HG02623 (cell line): Measurements from ENCODE around the gene TMTC2.

Experiments
- ATAC-seq: cut with Tn5 transposase; IDR thresholded peaks from one replicate; pipeline ENCODE4 v1.9.1; 2021; ENCODE audit warnings: moderate library complexity; ENCODE audit not compliant: unreplicated experiment

TMTC2 gene

DNA sequence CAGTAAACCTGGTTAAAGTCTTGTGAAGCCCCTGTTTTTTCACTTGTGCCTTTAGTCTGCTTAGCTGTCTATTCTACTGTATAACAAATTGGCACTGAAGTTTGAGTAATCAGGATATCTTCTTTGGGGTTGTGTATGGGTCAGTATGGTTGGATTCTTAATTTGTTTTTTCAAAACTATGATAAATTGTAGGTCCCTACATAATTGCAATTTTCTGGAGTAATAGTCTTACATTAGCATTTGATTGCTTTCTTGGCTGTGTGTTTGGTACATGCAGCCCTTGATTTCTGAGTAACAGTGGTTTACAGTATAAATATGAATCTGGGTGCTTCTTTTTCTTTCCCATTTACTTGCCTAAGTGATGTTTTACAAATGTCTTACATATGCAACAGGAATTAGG is 186.6 kb downstream of the TMTC2 start:
- ATAC-seq, result no peak

DNA sequence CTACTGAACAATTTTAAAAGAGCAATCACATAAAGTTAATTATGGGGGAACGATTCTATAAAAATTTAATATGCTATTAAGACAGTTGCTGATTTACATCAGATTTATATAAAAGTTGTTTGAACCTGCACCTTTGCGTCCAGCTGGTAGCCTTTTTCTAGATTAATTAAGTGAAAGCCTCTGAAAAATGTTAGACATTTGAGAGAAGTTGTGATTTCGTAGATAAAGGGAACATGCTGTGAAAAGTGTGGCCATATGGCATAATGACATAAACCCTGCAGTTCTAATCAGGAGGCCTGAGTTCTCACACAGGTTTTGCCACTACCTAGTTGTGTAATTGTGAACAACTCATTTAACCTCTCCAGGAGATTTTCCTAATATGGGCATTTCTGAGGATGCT is 187.2 kb downstream of the TMTC2 start:
- no peak for ATAC-seq

GRCh38 chr12:82874945-82875344 is 188.2 kb downstream of the TMTC2 start:
- ATAC-seq, result no peak

DNA sequence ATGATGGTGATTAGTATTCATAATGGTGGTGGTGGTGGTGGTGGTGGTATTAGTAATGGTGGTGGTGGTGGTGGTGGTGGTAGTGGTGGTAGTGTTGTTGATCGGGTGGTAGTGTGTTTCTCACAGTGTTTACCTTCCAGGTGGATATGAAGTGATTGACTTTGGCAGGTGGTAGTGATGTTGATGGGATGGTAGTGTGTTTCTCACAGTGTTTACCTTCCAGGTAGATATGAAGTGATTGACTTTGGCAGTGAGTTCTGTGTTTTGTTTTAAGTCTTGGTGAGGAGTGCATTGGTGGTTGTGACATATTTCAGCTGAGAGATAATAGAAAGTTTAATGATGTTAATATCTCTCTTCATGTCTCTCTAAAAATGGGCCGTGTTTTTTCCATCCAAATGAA is 189.4 kb downstream of the TMTC2 start:
- ATAC-seq, result no peak

DNA sequence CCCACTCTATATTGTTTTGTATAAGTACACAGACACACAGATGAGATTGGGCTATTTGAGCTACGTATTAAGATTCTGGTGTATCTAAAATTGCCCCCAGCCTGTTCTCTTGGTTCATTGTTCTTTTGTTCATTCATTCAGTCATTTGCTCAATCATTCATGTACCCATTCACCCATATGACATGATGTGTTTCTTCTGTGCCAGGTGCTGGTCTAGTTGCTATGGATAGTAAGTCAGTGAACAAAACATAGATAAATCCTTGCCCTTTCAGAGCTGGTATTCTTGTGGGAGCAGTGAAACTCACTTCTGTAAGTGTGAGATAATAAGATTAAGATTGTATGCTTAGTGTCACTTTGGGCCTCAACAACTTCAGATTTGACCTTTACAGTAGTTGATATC is 191.3 kb downstream of the TMTC2 start:
- ATAC-seq, result no peak

- no peak for ATAC-seq
These were observed 193.8 kb downstream of the TMTC2 start for GRCh38 chr12:82880442-82880901.

DNA sequence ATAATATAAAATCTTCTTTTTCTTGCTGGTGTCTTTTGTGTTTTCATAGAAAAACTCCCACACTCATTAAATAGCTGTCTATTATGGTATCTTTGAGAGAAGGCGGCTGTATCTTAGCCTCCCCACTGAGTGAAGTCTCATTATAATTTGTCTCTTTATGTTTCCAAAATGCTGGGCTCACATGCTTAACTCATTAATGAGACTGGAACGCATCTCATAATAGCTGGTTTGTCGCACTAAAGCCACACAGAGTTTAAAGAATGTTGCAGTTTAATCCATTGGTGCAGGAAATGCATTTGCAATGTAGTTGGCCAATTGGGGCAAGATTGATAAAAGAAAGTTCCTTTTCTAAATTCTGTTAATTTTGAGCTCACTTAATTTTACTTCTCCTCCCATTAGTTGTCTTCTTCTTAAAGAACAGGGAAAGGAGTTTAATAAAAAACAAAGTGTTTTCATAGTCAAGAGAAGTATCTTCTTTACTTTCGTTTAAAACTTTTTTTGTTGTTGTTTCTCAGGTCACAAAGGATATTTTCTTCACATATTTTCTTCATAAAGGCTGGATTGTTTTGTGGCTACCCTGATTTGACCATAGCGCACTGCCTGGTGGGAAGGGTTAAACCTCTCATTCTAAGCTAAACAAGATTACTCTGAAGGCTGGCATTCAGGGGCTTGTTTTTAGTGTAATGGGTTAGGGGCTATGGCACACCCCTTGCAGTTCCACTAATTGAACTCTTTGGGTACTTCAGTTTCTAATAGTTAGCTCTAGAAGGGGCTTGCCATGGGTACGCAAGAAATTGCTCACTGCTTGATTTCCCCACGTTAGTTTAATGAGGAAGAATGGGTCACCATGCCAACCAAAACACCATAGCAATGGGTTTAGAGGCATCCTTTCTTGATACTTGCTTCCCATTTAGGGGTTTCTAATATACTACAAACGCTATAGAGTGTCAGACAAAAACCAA is 197.0 kb downstream of the TMTC2 start:
- no peak for ATAC-seq

DNA sequence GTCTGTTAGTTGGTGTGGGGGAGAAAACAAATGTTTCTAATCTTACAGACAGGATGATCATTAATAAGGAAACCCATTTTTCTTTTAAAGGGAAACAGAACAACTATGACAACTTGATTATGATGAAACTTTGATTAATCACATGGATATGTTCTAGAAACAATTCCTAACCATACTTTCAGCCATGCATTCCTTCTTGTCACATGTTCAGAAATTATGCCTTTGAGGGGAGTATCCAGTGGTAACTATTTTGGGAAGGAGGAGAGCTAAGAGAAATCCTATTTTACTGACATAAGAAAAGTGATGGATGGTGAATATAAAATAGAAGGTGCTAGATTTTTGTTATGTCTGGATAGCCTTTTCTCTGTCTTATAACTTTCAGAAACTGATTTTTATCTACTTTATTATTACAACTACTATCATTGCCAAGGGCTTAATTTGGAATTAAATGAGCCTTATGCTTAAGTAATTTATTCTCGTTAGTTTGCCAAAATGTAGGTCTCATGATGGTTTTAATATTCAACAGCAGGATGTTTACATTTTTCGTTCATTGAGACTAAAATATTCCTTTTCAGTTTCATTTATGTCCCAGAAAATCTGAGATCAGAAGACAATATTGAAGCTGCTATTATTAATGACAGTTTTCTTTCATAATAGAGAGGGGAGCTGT is 200.1 kb downstream of the TMTC2 start:
- no peak for ATAC-seq

- no peak for ATAC-seq
These were observed 207.2 kb downstream of the TMTC2 start for GRCh38 chr12:82893896-82894295.

DNA sequence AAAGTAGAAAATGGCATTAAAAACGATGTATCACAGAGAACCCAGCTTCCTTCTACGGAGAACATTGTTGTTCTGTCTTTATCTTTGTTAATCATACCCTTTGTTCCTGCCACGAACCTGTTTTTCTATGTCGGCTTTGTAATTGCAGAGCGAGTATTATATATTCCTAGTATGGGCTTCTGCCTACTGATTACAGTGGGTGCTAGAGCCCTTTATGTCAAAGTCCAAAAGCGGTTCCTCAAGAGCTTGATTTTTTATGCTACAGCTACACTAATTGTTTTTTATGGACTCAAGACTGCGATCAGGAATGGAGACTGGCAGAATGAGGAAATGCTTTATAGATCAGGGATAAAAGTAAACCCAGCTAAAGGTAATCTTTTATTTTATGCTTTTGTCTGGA is 209.6 kb downstream of the TMTC2 start:
- ATAC-seq, result no peak

GRCh38 chr12:82896979-82897378 is 210.3 kb downstream of the TMTC2 start:
- no peak for ATAC-seq

DNA sequence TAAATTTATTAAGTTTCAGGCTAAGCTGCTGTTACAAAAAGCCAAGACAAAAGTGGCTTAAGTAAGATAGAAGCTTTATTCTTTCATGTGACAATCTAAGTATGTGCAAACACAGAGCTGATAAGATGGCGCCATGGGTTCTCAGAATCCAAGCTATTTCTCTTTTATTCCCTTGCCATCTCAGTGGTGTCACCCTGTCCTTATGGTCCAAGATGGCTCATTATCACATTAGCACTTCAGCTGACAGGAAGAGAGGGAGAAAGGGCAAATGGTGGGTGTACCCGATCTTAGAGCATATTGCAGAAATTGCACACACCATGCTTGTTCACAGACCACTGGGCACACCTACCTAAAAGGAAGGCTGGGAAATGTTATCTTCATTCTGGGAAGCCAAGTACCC is 211.7 kb downstream of the TMTC2 start:
- no peak for ATAC-seq

DNA sequence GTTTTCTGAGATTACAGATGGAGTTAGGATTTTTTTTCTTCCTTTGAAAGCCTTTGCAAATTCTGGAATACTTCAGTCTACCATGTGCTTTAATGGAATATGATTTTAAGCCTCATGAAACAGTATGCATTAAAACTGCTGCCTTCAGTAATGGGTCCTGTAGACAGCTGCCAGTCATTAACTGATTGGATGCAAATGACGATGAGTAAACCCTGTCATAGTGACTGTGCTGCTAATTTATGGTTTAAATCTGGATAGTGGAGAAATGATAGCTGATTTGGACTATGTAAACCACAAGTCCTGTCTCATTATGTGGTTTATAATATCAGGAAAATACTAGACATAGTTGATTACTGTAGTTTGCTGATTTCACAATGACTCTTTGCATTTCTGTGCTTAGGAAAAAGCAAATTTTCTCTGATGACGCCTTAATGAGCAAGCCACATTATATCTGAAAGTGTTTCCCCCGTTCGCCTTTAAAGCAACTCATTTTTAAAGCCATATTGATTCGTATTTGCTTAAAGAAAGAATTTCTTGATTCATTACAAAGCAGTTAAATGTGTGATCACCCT is 217.6 kb downstream of the TMTC2 start:
- no peak for ATAC-seq

DNA sequence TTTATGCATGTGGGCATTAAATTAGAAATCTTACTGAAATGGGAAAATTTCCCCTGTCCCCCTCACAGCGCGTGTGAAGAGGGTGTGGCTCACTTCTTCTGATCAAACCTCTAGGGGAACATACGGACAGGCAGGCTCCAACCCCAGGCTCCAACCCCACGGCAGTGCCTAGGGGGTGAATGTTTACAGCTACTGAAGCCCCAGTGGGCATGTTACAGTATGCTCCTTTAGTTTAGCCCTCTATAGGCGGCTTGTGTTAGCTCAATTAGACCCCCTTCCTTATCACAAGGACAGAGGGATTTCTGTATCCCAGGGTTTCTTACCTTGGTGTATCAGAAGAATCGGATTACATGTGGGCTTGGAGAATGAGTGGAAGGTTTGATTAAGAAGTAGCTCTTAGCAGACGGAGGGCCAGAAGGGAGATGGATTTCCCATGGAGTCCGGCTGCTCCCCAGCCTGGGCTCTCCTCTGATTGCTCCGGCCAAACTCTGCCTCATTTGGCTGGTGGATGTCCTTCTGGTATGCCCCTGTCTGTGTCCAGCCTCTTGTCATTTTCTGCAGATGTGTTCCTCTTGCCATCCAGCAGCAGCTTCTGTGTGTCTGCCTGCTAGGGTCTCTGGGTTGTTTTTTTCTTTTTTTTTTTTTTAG is 223.7 kb downstream of the TMTC2 start:
- no peak for ATAC-seq

- ATAC-seq, result no peak
These were observed 225.7 kb downstream of the TMTC2 start for GRCh38 chr12:82912406-82912805.

DNA sequence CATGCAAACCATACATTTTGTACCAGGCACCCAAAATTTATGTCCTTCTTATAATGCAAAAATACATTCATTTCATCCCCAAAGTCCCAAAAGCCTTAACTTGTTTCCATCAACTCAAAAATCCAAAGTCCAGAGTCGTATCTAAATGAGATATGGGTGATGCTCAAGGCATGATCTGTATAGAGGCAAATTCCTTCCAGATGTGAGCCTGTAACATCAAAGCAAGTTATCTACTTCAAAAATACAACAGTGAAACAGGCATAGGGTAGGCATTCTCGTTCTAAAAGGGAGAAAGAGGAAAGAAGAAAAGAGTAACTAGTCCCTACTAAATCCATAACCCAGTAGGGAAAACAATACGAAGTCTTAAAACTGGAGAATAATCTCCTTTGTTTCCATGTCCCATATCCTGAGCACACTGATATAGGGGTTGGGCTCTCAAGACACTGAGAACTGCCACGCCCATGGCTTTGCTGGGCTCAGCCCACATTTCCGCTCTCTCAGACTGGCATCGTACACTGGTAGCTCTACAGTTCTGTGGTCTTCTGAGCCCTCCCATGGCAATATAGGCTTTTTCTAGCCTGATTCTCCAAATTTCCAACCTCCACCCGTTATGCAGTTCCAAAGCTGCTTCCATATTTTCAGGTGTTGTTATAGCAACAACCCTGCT is 232.8 kb downstream of the TMTC2 start:
- ATAC-seq, result no peak

- no peak for ATAC-seq
These were observed 237.2 kb downstream of the TMTC2 start for GRCh38 chr12:82923935-82924334.

DNA sequence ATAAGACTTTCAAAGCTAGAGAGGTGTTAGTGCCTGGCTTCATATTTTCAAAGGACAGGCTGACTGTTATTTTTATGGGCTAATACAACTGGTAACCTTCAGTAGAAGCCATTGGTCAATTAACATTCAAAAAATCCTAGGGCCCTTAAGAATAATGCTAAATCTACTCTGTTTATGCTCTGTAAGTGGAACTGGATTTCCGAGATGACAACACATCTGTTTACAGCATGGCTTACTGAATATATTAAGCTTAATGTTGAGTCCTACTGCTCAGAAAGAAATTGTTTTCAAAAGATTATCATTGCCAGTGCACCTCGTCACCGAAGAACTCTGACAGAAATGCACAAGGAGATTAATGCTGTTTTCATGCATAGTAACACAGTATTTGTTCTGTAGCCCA is 239.9 kb downstream of the TMTC2 start:
- ATAC-seq, result no peak

DNA sequence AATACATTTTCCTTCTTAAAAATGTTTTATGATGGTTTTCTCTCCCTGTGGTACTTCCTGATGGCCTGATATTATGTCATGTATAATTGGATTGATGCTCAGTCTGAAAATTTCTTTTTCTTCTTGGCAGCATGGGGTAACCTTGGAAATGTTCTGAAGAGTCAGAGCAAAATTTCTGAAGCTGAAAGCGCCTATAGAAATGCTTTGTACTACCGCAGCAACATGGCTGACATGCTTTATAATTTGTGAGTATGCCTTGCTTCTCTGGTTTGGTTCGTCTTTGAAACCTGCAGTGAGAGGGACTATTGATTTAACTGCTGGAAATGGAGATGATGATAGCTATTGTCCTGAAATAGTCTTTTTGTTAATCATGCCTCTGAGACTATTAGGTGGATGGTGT is 243.6 kb downstream of the TMTC2 start:
- ATAC-seq, result no peak

GRCh38 chr12:82931349-82932116 is 244.8 kb downstream of the TMTC2 start:
- no peak for ATAC-seq
